ENCODE results near the gene CARM1.
"Not testable (repeated sequence)": the region's sequence is repeated elsewhere in the genome, so short reads cannot be mapped to it uniquely, and the experiment has no call there.

Gene CARM1

DNA sequence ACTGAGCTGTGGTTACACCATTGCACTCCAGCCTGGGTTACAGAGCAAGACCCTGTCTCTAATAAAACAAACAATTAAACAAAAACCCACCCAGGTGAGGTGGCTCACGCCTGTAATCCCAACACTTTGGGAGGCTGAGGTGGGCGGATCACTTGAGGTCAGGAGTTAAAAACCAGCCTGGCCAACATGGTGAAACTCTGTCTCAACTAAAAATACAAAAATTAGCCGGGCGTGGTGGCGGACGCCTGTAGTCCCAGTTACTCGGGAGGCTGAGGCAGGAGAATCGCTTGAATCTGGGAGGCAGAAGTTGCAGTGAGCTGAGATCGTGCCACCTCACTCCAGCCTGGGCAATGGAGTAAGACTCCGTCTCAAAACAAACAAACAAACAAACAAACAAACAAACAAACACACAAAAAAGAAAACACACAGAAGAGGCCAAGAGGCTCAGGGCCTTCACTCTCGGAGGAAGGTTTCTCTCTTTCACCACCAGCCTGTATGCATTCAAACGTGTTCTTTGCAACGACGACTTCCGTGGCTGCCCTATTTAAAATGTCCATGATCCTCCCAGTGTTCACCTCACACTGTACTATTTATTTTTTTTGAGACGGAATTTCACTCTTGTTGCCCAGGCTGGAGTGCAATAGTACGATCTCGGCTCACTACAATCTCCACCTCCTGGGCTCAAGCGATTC lies 88.1 kb downstream of the CARM1 start:
- H3K4me1 ChIP-seq (ENCODE audit: control insufficient read depth, insufficient read depth, low read length) = peaks cover 10% of the 10 kb centered on the region
- H3K4me3 ChIP-seq (ENCODE audit: low read length) = peak overlapping the region; percentile 83
- peak overlapping the region; percentile 98 for H3K9ac ChIP-seq (ENCODE audit: low read length)

GRCh38 chr19:10960314-10961072 lies 89.1 kb downstream of the CARM1 start, which contains the start of gene SMARCA4:
TSS of gene SMARCA4 (plus strand) at chr19:10961030. CDS start at chr19:10984152, 23,122 bp downstream.
- H3K27me3 ChIP-seq (replicated peaks; ENCODE audit: control insufficient read depth, insufficient read depth, low read length) = no peaks in the 10 kb centered on the region
- peaks cover 9% of the 10 kb centered on the region for H3K4me1 ChIP-seq (ENCODE audit: control insufficient read depth, insufficient read depth, low read length)
- peak within 1 kb of the TSS; percentile 98 for H3K9ac ChIP-seq (ENCODE audit: low read length)
- no peaks in the 10 kb centered on the region for H3K9me3 ChIP-seq (ENCODE audit: control insufficient read depth, low read length)
- H3K36me3 ChIP-seq (ENCODE audit: control insufficient read depth, insufficient read depth, low read length, severe bottlenecking) = no peaks in the 10 kb centered on the region
- peak within 1 kb of the TSS; percentile 99 for H3K4me3 ChIP-seq (ENCODE audit: low read length)
- peak; percentile 99 for DNase-seq (ENCODE audit: low read depth)

More for the DNA sequence above, 88.1 kb downstream of the CARM1 start:
- not testable (repeated sequence) for H3K36me3 ChIP-seq (ENCODE audit: control insufficient read depth, insufficient read depth, low read length, severe bottlenecking); H3K9me3 ChIP-seq (ENCODE audit: control insufficient read depth, low read length); H3K27me3 ChIP-seq (replicated peaks; ENCODE audit: control insufficient read depth, insufficient read depth, low read length); DNase-seq (ENCODE audit: low read depth)

DNA sequence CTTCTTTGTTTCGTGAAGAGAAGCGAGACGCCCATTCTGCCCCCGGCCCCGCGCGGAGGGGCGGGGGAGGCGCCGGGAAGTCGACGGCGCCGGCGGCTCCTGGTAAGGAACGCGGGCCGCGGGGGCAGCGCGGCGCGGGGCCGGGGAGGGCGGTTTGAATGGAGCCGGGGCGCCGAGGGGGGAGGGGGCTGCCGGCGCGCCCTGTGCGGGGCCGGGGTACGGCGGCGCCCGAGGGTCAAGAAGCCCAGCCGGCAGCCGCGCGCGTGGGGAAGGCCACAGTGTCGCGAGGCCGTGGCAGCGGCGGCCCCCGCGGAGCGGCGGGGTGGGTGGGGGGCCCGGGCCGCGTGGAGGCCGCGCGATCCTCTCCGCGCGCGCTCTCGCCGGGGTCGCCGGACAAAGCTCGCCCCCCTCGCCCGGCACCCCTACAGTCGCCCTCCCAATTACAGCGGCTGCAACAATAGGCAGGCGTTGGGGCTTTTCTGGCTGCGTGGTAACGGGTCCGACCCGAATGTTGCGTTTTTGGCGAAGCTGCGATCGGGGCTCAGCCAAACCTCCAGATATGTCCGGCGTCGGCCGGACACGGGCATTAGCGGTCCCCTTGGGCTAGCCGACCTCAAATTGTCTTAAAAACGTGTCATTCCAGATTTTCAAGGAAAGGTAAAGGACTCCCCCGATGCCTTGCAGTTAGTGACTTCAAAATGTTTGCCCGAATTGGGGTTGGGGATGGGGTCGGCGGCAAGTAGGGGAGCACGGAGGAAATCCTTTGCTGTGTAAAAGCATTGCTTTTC lies 89.9 kb downstream of the CARM1 start:
- Histone ChIP-seq H3K9me3 (ENCODE audit: control insufficient read depth, low read length) (no peaks in the 10 kb centered on the region), H3K4me3 (ENCODE audit: low read length) (peak overlapping the region; percentile 99), H3K27me3 (replicated peaks; ENCODE audit: control insufficient read depth, insufficient read depth, low read length) (no peaks in the 10 kb centered on the region), H3K9ac (ENCODE audit: low read length) (peak overlapping the region; percentile 97), H3K4me1 (ENCODE audit: control insufficient read depth, insufficient read depth, low read length) (peaks cover 9% of the 10 kb centered on the region), H3K36me3 (ENCODE audit: control insufficient read depth, insufficient read depth, low read length, severe bottlenecking) (no peaks in the 10 kb centered on the region)
- DNase-seq (ENCODE audit: low read depth) = peak; percentile 64

DNA sequence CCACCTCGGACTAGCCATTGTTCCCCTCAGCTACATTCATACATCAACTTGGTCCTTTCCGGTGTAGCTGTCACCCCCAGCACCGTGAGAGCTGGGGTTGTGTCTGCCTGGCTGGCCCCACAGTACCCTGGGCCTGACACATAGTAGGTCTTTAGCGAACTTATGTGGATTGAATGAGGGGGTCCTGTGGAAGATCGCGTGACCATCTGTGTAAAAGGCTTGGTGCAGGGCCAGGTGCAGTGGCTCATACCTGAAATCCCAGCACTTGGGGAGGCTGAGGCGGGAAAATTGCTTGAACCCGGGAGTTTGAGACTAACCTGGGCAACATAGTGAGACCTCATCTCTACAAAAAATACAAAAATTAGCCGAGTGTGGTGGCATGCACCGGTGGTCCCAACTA lies 91.5 kb downstream of the CARM1 start:
- no peaks in the 10 kb centered on the region for H3K27me3 ChIP-seq (replicated peaks; ENCODE audit: control insufficient read depth, insufficient read depth, low read length)
- H3K36me3 ChIP-seq (ENCODE audit: control insufficient read depth, insufficient read depth, low read length, severe bottlenecking) = no peaks in the 10 kb centered on the region
- peak overlapping the region; percentile 99 for H3K4me3 ChIP-seq (ENCODE audit: low read length)
- no peaks in the 10 kb centered on the region for H3K9me3 ChIP-seq (ENCODE audit: control insufficient read depth, low read length)
- peak overlapping the region; percentile 97 for H3K9ac ChIP-seq (ENCODE audit: low read length)
- no peak for DNase-seq (ENCODE audit: low read depth)
- H3K4me1 ChIP-seq (ENCODE audit: control insufficient read depth, insufficient read depth, low read length) = peaks cover 9% of the 10 kb centered on the region

DNA sequence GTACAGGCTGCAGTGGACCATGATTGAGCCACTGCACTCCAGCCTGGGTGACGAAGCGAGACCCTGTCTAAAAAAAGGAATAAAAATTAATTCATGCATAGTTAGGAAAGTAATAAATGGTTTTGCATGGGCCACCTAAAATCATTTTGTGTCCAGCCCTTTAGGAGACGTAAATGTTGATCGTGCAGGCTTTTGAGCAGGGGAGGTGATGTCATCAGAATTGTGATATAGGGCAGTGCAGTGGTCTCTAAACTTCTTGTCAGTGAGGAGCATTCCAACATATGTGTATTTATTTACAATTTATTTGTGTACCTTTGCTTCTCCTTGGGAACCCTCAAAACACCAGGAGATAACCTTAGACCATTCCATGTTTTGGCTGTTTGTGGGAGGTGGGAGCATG lies 92.5 kb downstream of the CARM1 start:
- DNase-seq (ENCODE audit: low read depth) = no peak
- peaks cover 9% of the 10 kb centered on the region for H3K4me1 ChIP-seq (ENCODE audit: control insufficient read depth, insufficient read depth, low read length)
- H3K9me3 ChIP-seq (ENCODE audit: control insufficient read depth, low read length) = no peaks in the 10 kb centered on the region
- no peaks in the 10 kb centered on the region for H3K27me3 ChIP-seq (replicated peaks; ENCODE audit: control insufficient read depth, insufficient read depth, low read length)
- H3K36me3 ChIP-seq (ENCODE audit: control insufficient read depth, insufficient read depth, low read length, severe bottlenecking) = no peaks in the 10 kb centered on the region
- no peak overlapping the region for H3K4me3 ChIP-seq (ENCODE audit: low read length)
- no peak overlapping the region for H3K9ac ChIP-seq (ENCODE audit: low read length)

GRCh38 chr19:10964903-10965302 lies 93.5 kb downstream of the CARM1 start:
- H3K4me3 ChIP-seq (ENCODE audit: low read length) = no peak overlapping the region

DNA sequence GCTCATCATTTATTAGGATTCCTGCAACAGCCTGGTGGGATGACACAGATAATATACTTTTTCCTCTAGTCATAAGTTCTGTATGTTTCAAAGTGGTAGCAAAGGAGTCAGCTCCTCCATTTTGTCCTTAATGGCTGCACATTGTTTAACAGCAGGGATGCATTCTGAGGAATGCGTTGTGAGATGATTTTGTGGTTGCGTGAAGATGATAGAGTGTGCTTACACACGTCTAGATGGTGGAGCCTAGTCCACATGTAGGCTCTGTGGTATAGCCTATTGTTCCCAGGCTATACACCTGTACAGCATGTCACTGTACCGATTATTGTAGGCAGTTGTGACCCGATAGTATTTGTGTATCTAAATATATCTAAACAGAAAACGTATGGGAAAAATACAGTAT lies 94.0 kb downstream of the CARM1 start:
- no peaks in the 10 kb centered on the region for H3K27me3 ChIP-seq (replicated peaks; ENCODE audit: control insufficient read depth, insufficient read depth, low read length)
- no peak overlapping the region for H3K9ac ChIP-seq (ENCODE audit: low read length)
- H3K9me3 ChIP-seq (ENCODE audit: control insufficient read depth, low read length) = no peaks in the 10 kb centered on the region
- H3K4me1 ChIP-seq (ENCODE audit: control insufficient read depth, insufficient read depth, low read length) = peaks cover 5% of the 10 kb centered on the region
- H3K4me3 ChIP-seq (ENCODE audit: low read length) = no peak overlapping the region
- no peak for DNase-seq (ENCODE audit: low read depth)
- no peaks in the 10 kb centered on the region for H3K36me3 ChIP-seq (ENCODE audit: control insufficient read depth, insufficient read depth, low read length, severe bottlenecking)

More at GRCh38 chr19:10964903-10965302, 93.5 kb downstream of the CARM1 start:
- Histone ChIP-seq H3K9ac (ENCODE audit: low read length) (no peak overlapping the region), H3K36me3 (ENCODE audit: control insufficient read depth, insufficient read depth, low read length, severe bottlenecking) (no peaks in the 10 kb centered on the region), H3K27me3 (replicated peaks; ENCODE audit: control insufficient read depth, insufficient read depth, low read length) (no peaks in the 10 kb centered on the region), H3K4me1 (ENCODE audit: control insufficient read depth, insufficient read depth, low read length) (peaks cover 5% of the 10 kb centered on the region), H3K9me3 (ENCODE audit: control insufficient read depth, low read length) (no peaks in the 10 kb centered on the region)
- DNase-seq (ENCODE audit: low read depth) = no peak

DNA sequence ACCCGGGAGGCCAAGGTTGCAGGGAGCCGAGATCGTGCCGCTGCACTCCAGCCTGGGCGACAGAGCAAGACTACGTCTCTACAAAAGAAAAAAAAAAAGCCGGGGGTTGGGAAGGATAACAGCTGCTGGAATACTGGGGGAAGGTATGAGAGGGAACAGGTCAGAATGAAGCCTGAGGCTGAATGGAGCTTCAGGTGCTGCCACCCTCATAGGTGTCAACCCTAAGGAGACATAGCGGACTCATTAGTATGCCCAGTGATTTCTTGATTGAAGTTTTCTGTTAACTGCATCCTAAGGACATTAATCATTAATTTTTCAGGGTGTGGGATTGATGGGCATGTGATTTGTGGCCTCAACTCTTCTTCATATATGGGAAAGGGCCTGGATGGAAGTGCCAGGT lies 95.5 kb downstream of the CARM1 start:
- H3K9ac ChIP-seq (ENCODE audit: low read length) = no peak overlapping the region
- no peak for DNase-seq (ENCODE audit: low read depth)
- H3K27me3 ChIP-seq (replicated peaks; ENCODE audit: control insufficient read depth, insufficient read depth, low read length) = no peaks in the 10 kb centered on the region
- H3K4me1 ChIP-seq (ENCODE audit: control insufficient read depth, insufficient read depth, low read length) = peaks cover 5% of the 10 kb centered on the region
- no peaks in the 10 kb centered on the region for H3K9me3 ChIP-seq (ENCODE audit: control insufficient read depth, low read length)
- H3K4me3 ChIP-seq (ENCODE audit: low read length) = no peak overlapping the region
- H3K36me3 ChIP-seq (ENCODE audit: control insufficient read depth, insufficient read depth, low read length, severe bottlenecking) = no peaks in the 10 kb centered on the region

DNA sequence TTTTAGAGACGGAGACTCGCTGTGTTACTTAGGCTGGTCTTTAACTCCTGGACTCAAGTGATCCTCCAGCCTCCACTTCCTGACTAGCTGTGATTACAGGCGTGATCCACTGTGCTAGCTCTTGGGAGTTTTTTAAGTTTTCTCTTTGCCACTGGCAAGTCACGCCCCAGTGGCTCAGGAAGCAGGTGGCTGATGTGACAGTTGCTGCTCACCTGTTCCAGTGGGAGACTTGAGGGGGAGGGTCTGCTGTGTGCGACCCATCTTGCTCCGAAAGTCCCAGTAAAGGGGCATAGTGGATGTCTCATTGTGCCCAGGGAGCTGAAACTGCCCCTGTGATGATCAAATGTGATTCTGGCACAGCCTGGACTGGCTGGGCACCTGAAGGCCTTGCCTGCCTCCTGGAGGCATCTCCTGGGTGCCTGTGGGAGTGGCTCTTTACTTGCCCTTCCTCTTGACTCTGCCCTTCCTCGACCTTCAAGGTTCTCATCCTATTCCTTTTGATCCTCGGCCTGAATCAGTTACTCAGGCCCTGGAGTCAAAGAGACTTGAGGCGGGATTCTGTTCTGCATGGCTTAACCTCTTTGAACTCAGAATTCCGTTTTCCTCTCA lies 97.3 kb downstream of the CARM1 start:
- H3K36me3 ChIP-seq (ENCODE audit: control insufficient read depth, insufficient read depth, low read length, severe bottlenecking) = no peaks in the 10 kb centered on the region
- H3K4me1 ChIP-seq (ENCODE audit: control insufficient read depth, insufficient read depth, low read length) = no peaks in the 10 kb centered on the region
- H3K4me3 ChIP-seq (ENCODE audit: low read length) = no peak overlapping the region
- H3K9ac ChIP-seq (ENCODE audit: low read length) = no peak overlapping the region
- DNase-seq (ENCODE audit: low read depth) = no peak
- no peaks in the 10 kb centered on the region for H3K27me3 ChIP-seq (replicated peaks; ENCODE audit: control insufficient read depth, insufficient read depth, low read length)
- H3K9me3 ChIP-seq (ENCODE audit: control insufficient read depth, low read length) = no peaks in the 10 kb centered on the region

GRCh38 chr19:10971107-10971726 lies 99.9 kb downstream of the CARM1 start:
- Histone ChIP-seq H3K9ac (ENCODE audit: low read length) (no peak overlapping the region), H3K27me3 (replicated peaks; ENCODE audit: control insufficient read depth, insufficient read depth, low read length) (no peaks in the 10 kb centered on the region), H3K36me3 (ENCODE audit: control insufficient read depth, insufficient read depth, low read length, severe bottlenecking) (no peaks in the 10 kb centered on the region)

More at GRCh38 chr19:10971107-10971726, 99.9 kb downstream of the CARM1 start:
- no peak for DNase-seq (ENCODE audit: low read depth)
- Histone ChIP-seq H3K4me1 (ENCODE audit: control insufficient read depth, insufficient read depth, low read length) (peaks cover 12% of the 10 kb centered on the region), H3K4me3 (ENCODE audit: low read length) (no peak overlapping the region), H3K9me3 (ENCODE audit: control insufficient read depth, low read length) (no peaks in the 10 kb centered on the region)

All from adipocyte (in vitro differentiated cells).